ENCODE measurements around the gene KRT82.
"Not testable (repeated sequence)": the region's sequence is repeated elsewhere in the genome, so short reads cannot be mapped to it uniquely, and the experiment has no call there.

KRT82 gene

DNA sequence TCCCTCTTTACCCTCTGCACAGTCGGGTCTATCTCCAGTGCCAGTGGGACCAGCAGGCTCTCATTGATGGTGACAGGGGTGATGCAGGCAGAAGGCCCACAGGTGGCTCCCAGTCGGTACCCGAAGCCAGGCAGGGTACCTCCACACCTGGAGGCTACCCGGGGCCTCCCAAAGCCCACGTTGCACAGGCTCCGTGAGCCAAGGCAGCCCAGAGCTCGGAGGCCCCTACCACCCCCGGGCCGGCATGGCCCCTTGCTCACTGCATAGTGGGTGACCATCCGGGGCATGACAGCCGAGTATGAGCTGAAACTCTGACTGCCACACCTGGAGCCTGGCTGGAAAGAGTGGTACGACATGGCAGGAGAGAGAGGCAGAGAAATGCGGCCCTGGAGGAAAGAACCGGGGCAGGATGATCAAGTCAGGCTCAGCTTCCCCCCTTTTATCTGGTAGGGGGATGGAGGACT is at the start of gene KRT82:
Gene KRT82 (minus strand): TSS at position 414 of the 464 bp plus-strand sequence. CDS start 58 bp downstream, at position 356.
- Histone ChIP-seq H3K27ac (no peak within 1 kb of the TSS), H3K36me3 (replicated peaks) (no peaks in the 10 kb centered on the region), H3K4me3 (ENCODE audit: low read depth, low read length) (no peak within 1 kb of the TSS), H3K27me3 (replicated peaks) (no peaks in the 10 kb centered on the region)
- TF ChIP-seq, protein P1, sequence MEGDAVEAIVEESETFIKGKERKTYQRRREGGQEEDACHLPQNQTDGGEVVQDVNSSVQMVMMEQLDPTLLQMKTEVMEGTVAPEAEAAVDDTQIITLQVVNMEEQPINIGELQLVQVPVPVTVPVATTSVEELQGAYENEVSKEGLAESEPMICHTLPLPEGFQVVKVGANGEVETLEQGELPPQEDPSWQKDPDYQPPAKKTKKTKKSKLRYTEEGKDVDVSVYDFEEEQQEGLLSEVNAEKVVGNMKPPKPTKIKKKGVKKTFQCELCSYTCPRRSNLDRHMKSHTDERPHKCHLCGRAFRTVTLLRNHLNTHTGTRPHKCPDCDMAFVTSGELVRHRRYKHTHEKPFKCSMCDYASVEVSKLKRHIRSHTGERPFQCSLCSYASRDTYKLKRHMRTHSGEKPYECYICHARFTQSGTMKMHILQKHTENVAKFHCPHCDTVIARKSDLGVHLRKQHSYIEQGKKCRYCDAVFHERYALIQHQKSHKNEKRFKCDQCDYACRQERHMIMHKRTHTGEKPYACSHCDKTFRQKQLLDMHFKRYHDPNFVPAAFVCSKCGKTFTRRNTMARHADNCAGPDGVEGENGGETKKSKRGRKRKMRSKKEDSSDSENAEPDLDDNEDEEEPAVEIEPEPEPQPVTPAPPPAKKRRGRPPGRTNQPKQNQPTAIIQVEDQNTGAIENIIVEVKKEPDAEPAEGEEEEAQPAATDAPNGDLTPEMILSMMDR (IDR thresholded peaks at IDR 0.05; ENCODE audit: low read depth, low read length, missing control alignments) = no peak
- DNase-seq = no peak
- in situ Hi-C loops (cut with HindIII; ENCODE audit: low pct_ligation_motif_present, low sequenced_read_pairs) = no loop called here

GRCh38 chr12:52455821-52456220 is 49.7 kb upstream of the KRT82 start:
- Histone ChIP-seq H3K27ac (no peak overlapping the region), H3K4me3 (ENCODE audit: low read depth, low read length) (no peak overlapping the region), H3K27me3 (replicated peaks) (no peaks in the 10 kb centered on the region), H3K36me3 (replicated peaks) (no peaks in the 10 kb centered on the region)
- DNase-seq = no peak
- in situ Hi-C loops (cut with HindIII; ENCODE audit: low pct_ligation_motif_present, low sequenced_read_pairs) = no loop called here
- TF ChIP-seq, protein P1 (IDR thresholded peaks at IDR 0.05; ENCODE audit: low read depth, low read length, missing control alignments) = no peak

GRCh38 chr12:52454411-52455201 is 48.5 kb upstream of the KRT82 start:
- Histone ChIP-seq H3K27me3 (replicated peaks) (no peaks in the 10 kb centered on the region), H3K4me3 (ENCODE audit: low read depth, low read length) (no peak overlapping the region), H3K27ac (no peak overlapping the region), H3K36me3 (replicated peaks) (no peaks in the 10 kb centered on the region)
- in situ Hi-C loops (cut with HindIII; ENCODE audit: low pct_ligation_motif_present, low sequenced_read_pairs) = no loop called here
- no peak for DNase-seq
- TF ChIP-seq, protein P1 (IDR thresholded peaks at IDR 0.05; ENCODE audit: low read depth, low read length, missing control alignments) = no peak

DNA sequence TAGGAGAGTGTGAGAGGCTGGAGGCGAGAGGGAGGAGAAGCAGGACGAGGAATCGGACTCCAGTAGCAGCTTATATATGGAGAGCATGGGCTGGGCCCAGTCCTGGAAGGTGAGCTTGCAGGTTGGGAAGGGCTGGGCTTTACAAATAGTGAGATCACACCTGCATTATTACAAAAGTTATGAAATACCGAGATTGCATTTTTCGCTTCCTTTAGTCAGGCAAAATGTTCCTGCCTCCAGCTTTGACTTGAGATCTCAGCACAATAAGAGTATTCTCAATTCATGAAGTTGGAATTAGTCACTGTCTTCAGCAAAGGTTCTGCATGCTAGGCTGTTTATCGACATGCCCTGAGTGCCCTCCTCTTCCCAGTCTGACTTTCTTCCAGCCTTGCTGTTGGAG is 46.0 kb upstream of the KRT82 start, which contains the start of gene KRT6B:
Gene KRT6B (minus strand): TSS at position 46 of the 400 bp plus-strand sequence. CDS start 68 bp downstream, outside the sequence.
- no peak within 1 kb of the TSS for H3K27ac ChIP-seq
- no peaks in the 10 kb centered on the region for H3K36me3 ChIP-seq (replicated peaks)
- in situ Hi-C loops (cut with HindIII; ENCODE audit: low pct_ligation_motif_present, low sequenced_read_pairs) = no loop called here
- TF ChIP-seq, protein P1 (IDR thresholded peaks at IDR 0.05; ENCODE audit: low read depth, low read length, missing control alignments) = no peak
- DNase-seq = no peak
- H3K27me3 ChIP-seq (replicated peaks) = no peaks in the 10 kb centered on the region
- no peak within 1 kb of the TSS for H3K4me3 ChIP-seq (ENCODE audit: low read depth, low read length)

DNA sequence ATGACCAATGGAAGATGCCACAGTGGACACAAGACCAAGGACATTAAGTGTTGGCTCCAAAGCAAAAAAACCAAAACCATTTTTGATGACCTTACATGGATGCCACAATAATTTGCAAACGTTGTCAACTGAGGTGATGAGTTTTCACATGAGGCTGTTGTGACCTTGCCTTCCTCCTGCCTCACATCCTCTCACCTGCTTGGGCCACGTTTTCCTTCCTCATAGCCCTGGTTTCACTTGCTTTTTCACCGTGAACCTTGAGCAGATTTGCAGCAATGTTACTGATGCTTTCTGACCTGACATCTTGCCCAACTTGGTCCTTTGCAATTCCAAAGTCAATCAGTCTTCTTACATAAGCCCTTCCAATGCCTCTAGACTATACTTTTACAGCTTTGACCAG is 42.1 kb upstream of the KRT82 start:
- no peak for DNase-seq
- in situ Hi-C loops (cut with HindIII; ENCODE audit: low pct_ligation_motif_present, low sequenced_read_pairs) = no loop called here
- TF ChIP-seq, protein P1 (IDR thresholded peaks at IDR 0.05; ENCODE audit: low read depth, low read length, missing control alignments) = no peak

GRCh38 chr12:52447196-52447595 is 41.1 kb upstream of the KRT82 start:
- H3K4me3 ChIP-seq (ENCODE audit: low read depth, low read length); H3K27me3 ChIP-seq (replicated peaks); DNase-seq; H3K36me3 ChIP-seq (replicated peaks); in situ Hi-C loops (cut with HindIII; ENCODE audit: low pct_ligation_motif_present, low sequenced_read_pairs); H3K27ac ChIP-seq: not testable (repeated sequence)

More for the DNA sequence above, 42.1 kb upstream of the KRT82 start:
- Histone ChIP-seq H3K27me3 (replicated peaks) (no peaks in the 10 kb centered on the region), H3K36me3 (replicated peaks) (no peaks in the 10 kb centered on the region), H3K27ac (no peak overlapping the region), H3K4me3 (ENCODE audit: low read depth, low read length) (no peak overlapping the region)

Measured in brain microvascular endothelial cell (primary cell).